ENCODE data around the gene MYO15A.
A peak's percentile ranks its signal among the peaks of the same experiment; 100 is the strongest.

Gene MYO15A

DNA sequence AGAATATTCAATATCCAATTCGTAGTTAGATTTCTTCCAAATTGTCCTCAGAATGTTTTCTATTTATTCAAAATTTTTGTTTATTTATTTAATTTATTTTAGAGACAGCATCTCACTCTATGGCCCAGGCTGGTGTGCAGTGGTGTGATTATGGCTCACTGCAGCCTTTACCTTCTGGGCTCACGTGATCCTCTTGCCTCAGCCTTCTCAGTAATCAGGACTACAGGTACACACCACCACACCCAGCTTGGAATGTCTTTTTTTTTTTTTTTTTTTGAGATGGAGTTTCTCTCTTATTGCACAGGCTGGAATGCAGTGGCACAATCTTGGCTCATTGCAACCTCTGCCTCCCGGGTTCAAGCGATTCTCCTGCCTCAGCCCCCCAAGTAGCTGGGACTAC is 24.3 kb upstream of the MYO15A start:
- TF ChIP-seq CTCF (IDR thresholded peaks at IDR 0.05; ENCODE audit: borderline replicate concordance, control extremely low read depth, extremely low read depth, insufficient read depth, missing control alignments), result no peak

GRCh38 chr17:18087610-18088491 is 20.7 kb upstream of the MYO15A start, which contains the start of gene DRG2:
Gene DRG2, plus strand, starts transcription at chr17:18087948. Its CDS starts 76 bp downstream, at chr17:18088024.
- no peak for TF ChIP-seq CTCF (IDR thresholded peaks at IDR 0.05; ENCODE audit: borderline replicate concordance, control extremely low read depth, extremely low read depth, insufficient read depth, missing control alignments)
- peak; percentile 96 for DNase-seq (ENCODE audit: low spot score)
- in situ Hi-C loops (cut with MboI; ENCODE audit: low sequenced_read_pairs, unreplicated experiment), result no loop called here

More for the DNA sequence above, 24.3 kb upstream of the MYO15A start:
- DNase-seq (ENCODE audit: low spot score), result no peak
- in situ Hi-C loops (cut with MboI; ENCODE audit: low sequenced_read_pairs, unreplicated experiment), result no loop called here

DNA sequence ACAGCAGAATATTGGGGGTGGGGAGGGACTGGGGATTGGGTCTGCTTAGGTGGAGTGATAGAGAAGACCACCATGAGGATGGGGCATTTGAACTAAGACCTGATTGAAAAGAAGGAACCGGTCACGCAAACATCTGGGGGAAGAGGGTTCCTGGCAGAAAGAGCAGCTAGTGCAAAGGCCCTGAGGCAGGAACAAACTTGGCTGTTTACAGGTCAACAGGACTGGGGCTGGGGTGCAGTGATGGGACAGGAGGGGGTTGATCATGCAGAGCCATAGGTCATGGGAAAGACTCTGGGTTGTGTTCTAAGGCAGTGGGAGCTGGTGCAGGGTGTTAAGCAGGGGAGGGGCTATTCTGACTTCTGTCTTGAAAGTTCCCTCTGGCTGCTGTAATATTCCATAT is 18.9 kb upstream of the MYO15A start:
- no peak for DNase-seq (ENCODE audit: low spot score)
- in situ Hi-C loops (cut with MboI; ENCODE audit: low sequenced_read_pairs, unreplicated experiment), result no loop called here
- no peak for TF ChIP-seq CTCF (IDR thresholded peaks at IDR 0.05; ENCODE audit: borderline replicate concordance, control extremely low read depth, extremely low read depth, insufficient read depth, missing control alignments)

DNA sequence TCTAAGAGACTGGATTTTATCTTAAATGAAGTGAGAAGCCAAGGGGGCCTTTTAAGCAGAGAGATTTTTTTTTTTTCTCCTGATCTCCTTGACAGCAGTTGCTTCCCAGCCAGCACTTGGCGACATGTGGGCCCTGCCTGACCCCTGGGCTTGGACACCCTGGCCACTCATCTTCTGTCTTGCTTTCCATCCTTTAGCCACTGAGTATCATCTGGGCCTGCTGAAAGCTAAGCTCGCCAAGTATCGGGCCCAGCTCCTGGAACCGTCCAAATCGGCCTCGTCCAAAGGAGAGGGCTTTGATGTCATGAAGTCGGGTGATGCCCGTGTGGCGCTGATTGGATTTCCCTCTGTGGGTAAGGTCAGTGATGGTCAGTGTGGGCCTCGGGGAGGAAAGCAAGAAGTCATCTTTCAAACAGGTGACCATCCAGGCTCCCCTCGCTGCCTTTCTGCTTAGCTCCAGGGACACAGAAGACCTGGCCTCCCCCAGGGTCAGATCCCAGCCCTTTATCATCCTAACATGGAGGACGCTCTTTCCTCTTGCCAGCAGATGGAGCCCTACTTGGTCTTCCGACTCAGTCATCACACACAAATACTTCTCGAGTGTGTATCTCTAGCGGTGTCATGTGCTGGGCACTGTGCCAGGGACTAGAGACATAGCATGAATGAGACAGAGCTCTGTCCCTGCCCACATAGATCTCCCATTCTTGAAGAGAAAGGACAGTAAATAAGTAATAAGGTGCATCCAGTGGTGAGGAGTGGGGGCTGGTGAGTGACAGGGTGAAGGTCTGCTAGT is 14.7 kb upstream of the MYO15A start:
- in situ Hi-C loops (cut with MboI; ENCODE audit: low sequenced_read_pairs, unreplicated experiment), result no loop called here
- TF ChIP-seq CTCF (IDR thresholded peaks at IDR 0.05; ENCODE audit: borderline replicate concordance, control extremely low read depth, extremely low read depth, insufficient read depth, missing control alignments), result peak; percentile 24
- DNase-seq (ENCODE audit: low spot score), result no peak

DNA sequence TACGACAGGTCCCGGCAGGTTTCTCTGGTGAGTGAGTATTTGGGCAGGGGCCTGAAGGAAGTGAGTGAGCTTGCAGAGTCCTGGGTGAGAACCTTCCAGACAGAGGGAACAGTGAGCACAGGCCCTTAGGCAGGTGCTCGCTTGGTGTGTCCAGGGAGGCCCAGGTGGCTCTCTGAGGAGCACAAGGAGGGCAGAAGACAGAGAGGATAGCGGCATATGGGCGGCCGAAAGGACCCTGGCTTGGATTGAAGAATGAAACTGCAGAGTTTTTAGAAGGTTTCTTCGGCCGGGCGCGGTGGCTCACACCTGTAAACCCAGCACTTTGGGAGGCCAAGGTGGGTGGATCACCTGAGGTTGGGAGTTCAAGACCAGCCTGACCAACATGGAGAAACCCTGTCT is 14.1 kb upstream of the MYO15A start:
- in situ Hi-C loops (cut with MboI; ENCODE audit: low sequenced_read_pairs, unreplicated experiment), result no loop called here
- no peak for TF ChIP-seq CTCF (IDR thresholded peaks at IDR 0.05; ENCODE audit: borderline replicate concordance, control extremely low read depth, extremely low read depth, insufficient read depth, missing control alignments)
- no peak for DNase-seq (ENCODE audit: low spot score)

- in situ Hi-C loops (cut with MboI; ENCODE audit: low sequenced_read_pairs, unreplicated experiment), result no loop called here
- TF ChIP-seq CTCF (IDR thresholded peaks at IDR 0.05; ENCODE audit: borderline replicate concordance, control extremely low read depth, extremely low read depth, insufficient read depth, missing control alignments), result no peak
- no peak for DNase-seq (ENCODE audit: low spot score)
Measured at GRCh38 chr17:18099516-18099915, 9.0 kb upstream of the MYO15A start.
